A673 (cell line): ENCODE measurements around the gene RBX1. TPM values are rescaled to one million over a fixed set of nuclear protein-coding genes. Genes with fewer than 3 reads are reported as not detected.

Source experiments
- BruUV-seq: library from RNA; stranded (reverse); fragments of 400-500 nt; replicated peaks from 2 replicates; lab custom pipeline; 2021; lab: Mats Ljungman, UMichigan
- CTCF ChIA-PET: fragments of 300-600 bp; sonication (Branson Sonifier 250); formaldehyde crosslinking; loops from one replicate; lab custom pipeline; 2022; ENCODE audit warnings: antibody characterized with exemption; lab: Charles Lee
- POLR2A ChIA-PET: fragments of 300-600 bp; sonication (Branson Sonifier 250); formaldehyde crosslinking; loops from one replicate; lab custom pipeline; 2022; ENCODE audit warnings: antibody characterized with exemption; ENCODE audit not compliant: low non-redundant PET; lab: Charles Lee
- DNase-seq: peaks from one replicate; pipeline ENCODE4 v3.0.0-alpha.2; 2015; ENCODE audit warnings: low spot score
- H3K27ac ChIP-seq: fragments of 200-600 bp; sonication (generic); 2 replicates; pipeline ENCODE4 v1.5.1; 2016; ENCODE audit warnings: mixed run types, low read depth, mild to moderate bottlenecking, mixed read lengths, antibody characterized with exemption, low read length; ENCODE audit not compliant: poor library complexity, severe bottlenecking
- H3K27me3 ChIP-seq: fragments of 200-600 bp; sonication (generic); replicated peaks from 2 replicates; pipeline ENCODE4 v1.6.1; 2017; ENCODE audit warnings: mixed run types, low read depth, mild to moderate bottlenecking, mixed read lengths, antibody characterized with exemption, low read length; ENCODE audit not compliant: insufficient read depth, poor library complexity
- H3K36me3 ChIP-seq: fragments of 200-600 bp; sonication (generic); 2 replicates; pipeline ENCODE4 v1.6.1; 2016; ENCODE audit warnings: mixed run types, mild to moderate bottlenecking, mixed read lengths, antibody characterized with exemption, low read length; ENCODE audit not compliant: insufficient read depth, poor library complexity, severe bottlenecking
- H3K4me1 ChIP-seq: fragments of 200-600 bp; sonication (generic); 2 replicates; pipeline ENCODE4 v1.6.1; 2017; ENCODE audit warnings: mixed run types, mild to moderate bottlenecking, mixed read lengths, antibody characterized with exemption, low read length; ENCODE audit not compliant: insufficient read depth, poor library complexity, severe bottlenecking
- H3K4me3 ChIP-seq: fragments of 200-600 bp; sonication (generic); 2 replicates; pipeline ENCODE4 v1.5.1; 2016; ENCODE audit warnings: low read depth, mixed run types, mild to moderate bottlenecking, mixed read lengths, low read length; ENCODE audit not compliant: poor library complexity, severe bottlenecking
- H3K9me3 ChIP-seq: fragments of 200-600 bp; sonication (generic); 2 replicates; pipeline ENCODE4 v1.6.1; 2016; ENCODE audit warnings: mixed run types, low read depth, mild to moderate bottlenecking, mixed read lengths, antibody characterized with exemption, low read length; ENCODE audit not compliant: poor library complexity, severe bottlenecking
- CTCF ChIP-seq: fragments of 300-800, 200-600 bp; sonication (generic); conservative IDR thresholded peaks from 2 replicates; pipeline ENCODE4 v1.5.1; 2017; ENCODE audit warnings: low read depth, mild to moderate bottlenecking, antibody characterized with exemption, low read length, moderate library complexity, mixed read lengths
- EZH2 ChIP-seq: fragments of 200-600 bp; sonication (generic); IDR thresholded peaks from 2 replicates; pipeline ENCODE4 v1.6.1; 2017; ENCODE audit warnings: borderline replicate concordance, low read depth, mild to moderate bottlenecking, mixed read lengths, antibody characterized with exemption, low read length; ENCODE audit not compliant: poor library complexity, severe bottlenecking
- intact Hi-C: fragments of 100-400 bp; cut with micrococcal nuclease; formaldehyde crosslinking; loops from one replicate; pipeline ENCODE4 v1.10.0; 2022; ENCODE audit not compliant: unreplicated experiment
- total RNA-seq: library from RNA; stranded (reverse); gene quantifications from 2 replicates; pipeline ENCODE4 v1.2.3, GENCODE V29; 2021

The RBX1 gene
- total RNA-seq, 1 experiment from 2014 or later = 82.3 TPM

- Histone ChIP-seq H3K4me1 (no peaks in the 10 kb centered on the region), H3K27ac (no peak overlapping the region), H3K9me3 (no peaks in the 10 kb centered on the region), H3K27me3 (no peaks in the 10 kb centered on the region), H3K36me3 (no peaks in the 10 kb centered on the region), H3K4me3 (no peak overlapping the region)
- BruUV-seq = no TSS peak
- TF ChIP-seq EZH2 (no peak), CTCF (no peak)
- no peak for DNase-seq
- ChIA-PET POLR2A (no interaction called here), CTCF (no interaction called here)
- intact Hi-C loops = no loop called here
Measured at GRCh38 chr22:40997520-40997919, 46.3 kb downstream of the RBX1 start.

DNA sequence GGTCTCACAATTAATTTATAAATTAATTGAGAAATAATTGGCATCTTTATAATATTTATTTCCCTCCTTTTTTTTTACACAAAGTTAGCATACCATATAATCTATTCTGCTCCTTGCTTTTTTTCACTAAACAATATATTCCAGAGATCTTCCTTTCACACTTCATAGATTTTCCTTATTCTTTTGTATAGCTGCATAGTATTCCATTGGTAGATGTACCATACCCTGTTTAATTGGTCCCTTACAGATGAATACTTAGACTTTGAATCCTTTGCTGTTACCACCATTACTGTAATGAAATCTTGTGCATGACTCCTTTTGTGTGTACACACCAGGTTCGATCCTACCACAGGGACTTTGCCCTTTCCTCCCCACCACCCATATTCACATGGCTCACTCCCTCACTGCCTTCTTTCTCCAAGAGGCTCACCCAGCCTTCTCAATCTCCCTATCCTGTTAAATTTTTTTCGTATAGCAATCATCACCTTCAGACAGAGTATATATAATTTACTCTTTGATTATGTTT is 48.9 kb downstream of the RBX1 start:
- CTCF ChIA-PET = no interaction called here
- TF ChIP-seq EZH2 = no peak
- no peak for TF ChIP-seq CTCF
- H3K27ac ChIP-seq = no peak overlapping the region
- no peaks in the 10 kb centered on the region for H3K27me3 ChIP-seq
- no peak for DNase-seq
- no peaks in the 10 kb centered on the region for H3K4me1 ChIP-seq
- no peaks in the 10 kb centered on the region for H3K36me3 ChIP-seq
- intact Hi-C loops = no loop called here
- no TSS peak for BruUV-seq
- POLR2A ChIA-PET = no interaction called here
- no peaks in the 10 kb centered on the region for H3K9me3 ChIP-seq
- H3K4me3 ChIP-seq = no peak overlapping the region

GRCh38 chr22:41000941-41001721 is 50.0 kb downstream of the RBX1 start:
- Histone ChIP-seq H3K9me3 (no peaks in the 10 kb centered on the region), H3K4me1 (no peaks in the 10 kb centered on the region), H3K27me3 (no peaks in the 10 kb centered on the region), H3K27ac (no peak overlapping the region), H3K36me3 (no peaks in the 10 kb centered on the region), H3K4me3 (no peak overlapping the region)
- no TSS peak for BruUV-seq
- intact Hi-C loops = no loop called here
- DNase-seq = no peak
- no peak for TF ChIP-seq EZH2
- TF ChIP-seq CTCF = no peak
- POLR2A ChIA-PET = interaction anchor here (0.6 kb wide), 2 partner anchors 20 to 380 kb away, joined by 6 to 7 read pairs; partner anchors contain the start of gene TEF
- CTCF ChIA-PET = no interaction called here
